ENCODE measurements around the gene DOK7. TPM values are rescaled to one million over a fixed set of nuclear protein-coding genes. Genes with fewer than 3 reads are reported as not detected.

The DOK7 gene
- total RNA-seq, 2 donors from 2014 or later: 0.80 to 1.5 TPM

GRCh38 chr4:3473181-3473950, 10.3 kb downstream of the DOK7 start:
- no peak for DNase-seq
- H3K27ac ChIP-seq: no peak overlapping the region
- H3K9me3 ChIP-seq: no peaks in the 10 kb centered on the region
- no peak for TF ChIP-seq CTCF (IDR thresholded peaks at IDR 0.05)
- no peak overlapping the region for H3K4me3 ChIP-seq
- no peaks in the 10 kb centered on the region for H3K27me3 ChIP-seq
- no peaks in the 10 kb centered on the region for H3K36me3 ChIP-seq
- no peak overlapping the region for H3K9ac ChIP-seq (ENCODE audit: low read depth in 2 of 2, low read length in 2 of 2)
- intact Hi-C loops (cut with DNase I): no loop called here
- H3K4me1 ChIP-seq: no peaks in the 10 kb centered on the region

GRCh38 chr4:3473996-3474765, 11.1 kb downstream of the DOK7 start:
- Histone ChIP-seq H3K4me3 (no peak overlapping the region), H3K9ac (ENCODE audit: low read depth in 2 of 2, low read length in 2 of 2) (no peak overlapping the region), H3K27me3 (no peaks in the 10 kb centered on the region), H3K9me3 (no peaks in the 10 kb centered on the region), H3K27ac (no peak overlapping the region), H3K4me1 (no peaks in the 10 kb centered on the region), H3K36me3 (no peaks in the 10 kb centered on the region)
- no peak for TF ChIP-seq CTCF (IDR thresholded peaks at IDR 0.05)
- DNase-seq: no peak
- intact Hi-C loops (cut with DNase I): no loop called here

GRCh38 chr4:3475041-3475712, 12.1 kb downstream of the DOK7 start:
- Histone ChIP-seq H3K4me3 (no peak overlapping the region), H3K27ac (no peak overlapping the region), H3K4me1 (no peaks in the 10 kb centered on the region), H3K36me3 (no peaks in the 10 kb centered on the region), H3K27me3 (no peaks in the 10 kb centered on the region), H3K9me3 (no peaks in the 10 kb centered on the region), H3K9ac (ENCODE audit: low read depth in 2 of 2, low read length in 2 of 2) (no peak overlapping the region)
- intact Hi-C loops (cut with DNase I): no loop called here
- no peak for TF ChIP-seq CTCF (IDR thresholded peaks at IDR 0.05)
- DNase-seq: no peak

GRCh38 chr4:3475713-3476260, 12.7 kb downstream of the DOK7 start:
- intact Hi-C loops (cut with DNase I): no loop called here
- H3K27ac ChIP-seq: no peak overlapping the region
- no peak overlapping the region for H3K4me3 ChIP-seq
- no peak for TF ChIP-seq CTCF (IDR thresholded peaks at IDR 0.05)
- H3K9me3 ChIP-seq: no peaks in the 10 kb centered on the region
- H3K27me3 ChIP-seq: no peaks in the 10 kb centered on the region
- H3K36me3 ChIP-seq: no peaks in the 10 kb centered on the region
- no peak for DNase-seq
- no peak overlapping the region for H3K9ac ChIP-seq (ENCODE audit: low read depth in 2 of 2, low read length in 2 of 2)
- H3K4me1 ChIP-seq: no peaks in the 10 kb centered on the region

GRCh38 chr4:3476341-3476747, 13.2 kb downstream of the DOK7 start:
- H3K36me3 ChIP-seq: no peaks in the 10 kb centered on the region
- H3K4me3 ChIP-seq: no peak overlapping the region
- TF ChIP-seq CTCF (IDR thresholded peaks at IDR 0.05): no peak
- no peak overlapping the region for H3K9ac ChIP-seq (ENCODE audit: low read depth in 2 of 2, low read length in 2 of 2)
- no peaks in the 10 kb centered on the region for H3K4me1 ChIP-seq
- intact Hi-C loops (cut with DNase I): no loop called here
- H3K9me3 ChIP-seq: no peaks in the 10 kb centered on the region
- H3K27me3 ChIP-seq: no peaks in the 10 kb centered on the region
- no peak overlapping the region for H3K27ac ChIP-seq
- DNase-seq: no peak
